HepG2 (cell line): ENCODE results near the gene MUL1. TPM values are rescaled to one million over a fixed set of nuclear protein-coding genes. Genes with fewer than 3 reads are reported as not detected.

Experiments
- EZH2 ChIP-seq: conservative IDR thresholded peaks from 2 replicates; pipeline ENCODE4 v1.6.1; 2012; ENCODE audit warnings: mild to moderate bottlenecking, low read depth, low read length, moderate library complexity
- HIVEP1 ChIP-seq: sonication (generic); formaldehyde crosslinking; IDR thresholded peaks from 2 replicates; pipeline ENCODE4 v1.4.0; 2020; ENCODE audit warnings: mild to moderate bottlenecking, missing genetic modification reagents
- KAT2B ChIP-seq: fragments of 150-350 bp; IDR thresholded peaks from 2 replicates; pipeline ENCODE4 v1.6.1; 2014; ENCODE audit warnings: low read depth, low read length, borderline replicate concordance
- PATZ1 ChIP-seq: sonication (generic); formaldehyde crosslinking; IDR thresholded peaks from 2 replicates; pipeline ENCODE4 v1.4.0; 2020; ENCODE audit warnings: missing genetic modification reagents
- POLR2AphosphoS2 ChIP-seq: IDR thresholded peaks from 2 replicates; pipeline ENCODE4 v1.6.1; 2011; ENCODE audit warnings: low read depth, low read length, improper control_type of control experiment
- PREB ChIP-seq: sonication (generic); formaldehyde crosslinking; IDR thresholded peaks from 2 replicates; pipeline ENCODE4 v1.4.0; 2020; ENCODE audit warnings: missing genetic modification reagents
- RELA ChIP-seq: sonication (generic); formaldehyde crosslinking; IDR thresholded peaks from 2 replicates; pipeline ENCODE4 v1.4.0; 2020; ENCODE audit warnings: missing genetic modification reagents
- THAP11 ChIP-seq: IDR thresholded peaks from 2 replicates; pipeline ENCODE4 v1.6.1; 2016; ENCODE audit warnings: missing biosample characterization, missing genetic modification reagents
- YY1 ChIP-seq: IDR thresholded peaks from 2 replicates; pipeline ENCODE4 v1.6.1; 2011; ENCODE audit warnings: low read length, low read depth, moderate library complexity, mild to moderate bottlenecking; ENCODE audit not compliant: insufficient read depth, insufficient replicate concordance
- ZHX1 ChIP-seq: sonication (generic); formaldehyde crosslinking; IDR thresholded peaks from 2 replicates; pipeline ENCODE4 v1.8.1; 2022; ENCODE audit warnings: low read depth, mild to moderate bottlenecking, missing genetic modification reagents
- ZNF282 ChIP-seq: fragments of 450-650 bp; IDR thresholded peaks from 2 replicates; pipeline ENCODE4 v1.6.1; 2018; ENCODE audit not compliant: partially characterized antibody
- ZNF569 ChIP-seq: sonication (generic); formaldehyde crosslinking; IDR thresholded peaks from 2 replicates; pipeline ENCODE4 v1.5.0; 2020; ENCODE audit warnings: mild to moderate bottlenecking, missing genetic modification reagents, moderate library complexity, borderline replicate concordance
- polyA plus RNA-seq, 8 experiments: library from polyadenylated mRNA; depleted of rRNA in 3 of 8; stranded (reverse) in 7 of 8; unstranded in 1 of 8; fragments of >200 nt; fragmentation: Illumina TruSeq in 4 of 8; extraction: Trizol in 4 of 8; gene quantifications; 2 replicates each; pipeline versions ENCODE4 v1.2.1 to v1.2.3, GENCODE V29; 2011 to 2016; ENCODE audit warnings: low read depth in 4 of 8, missing spikeins in 1 of 8, mixed read lengths in 1 of 8; ENCODE audit not compliant: insufficient read depth in 1 of 8
- total RNA-seq, 5 experiments: library from RNA; depleted of rRNA; stranded (reverse); fragments of >200 nt; fragmentation: Illumina TruSeq; extraction: Trizol; gene quantifications; 2 replicates each; pipeline ENCODE4 v1.2.3, GENCODE V29; 2016; ENCODE audit warnings: low read depth in 1 of 5
- TF ChIP-seq, protein P1 (sequence below): sonication (generic); formaldehyde crosslinking; IDR thresholded peaks from 2 replicates; pipeline ENCODE4 v1.4.0; 2020; ENCODE audit warnings: mild to moderate bottlenecking, missing genetic modification reagents, borderline replicate concordance
- TF ChIP-seq, protein P2 (sequence below): sonication (generic); formaldehyde crosslinking; IDR thresholded peaks from 2 replicates; pipeline ENCODE4 v1.8.0; 2022; ENCODE audit warnings: missing genetic modification reagents, mild to moderate bottlenecking, borderline replicate concordance
- TF ChIP-seq, protein P3 (sequence below): sonication (generic); formaldehyde crosslinking; IDR thresholded peaks from 2 replicates; pipeline ENCODE4 v1.4.0; 2020; ENCODE audit warnings: mild to moderate bottlenecking, missing genetic modification reagents

The MUL1 gene
- total and polyA plus RNA-seq, 2 of the 13 experiments (the other 11 are each of a cell fraction or from before 2014, with no cell fraction given), result 21.5 to 26.5 TPM

DNA sequence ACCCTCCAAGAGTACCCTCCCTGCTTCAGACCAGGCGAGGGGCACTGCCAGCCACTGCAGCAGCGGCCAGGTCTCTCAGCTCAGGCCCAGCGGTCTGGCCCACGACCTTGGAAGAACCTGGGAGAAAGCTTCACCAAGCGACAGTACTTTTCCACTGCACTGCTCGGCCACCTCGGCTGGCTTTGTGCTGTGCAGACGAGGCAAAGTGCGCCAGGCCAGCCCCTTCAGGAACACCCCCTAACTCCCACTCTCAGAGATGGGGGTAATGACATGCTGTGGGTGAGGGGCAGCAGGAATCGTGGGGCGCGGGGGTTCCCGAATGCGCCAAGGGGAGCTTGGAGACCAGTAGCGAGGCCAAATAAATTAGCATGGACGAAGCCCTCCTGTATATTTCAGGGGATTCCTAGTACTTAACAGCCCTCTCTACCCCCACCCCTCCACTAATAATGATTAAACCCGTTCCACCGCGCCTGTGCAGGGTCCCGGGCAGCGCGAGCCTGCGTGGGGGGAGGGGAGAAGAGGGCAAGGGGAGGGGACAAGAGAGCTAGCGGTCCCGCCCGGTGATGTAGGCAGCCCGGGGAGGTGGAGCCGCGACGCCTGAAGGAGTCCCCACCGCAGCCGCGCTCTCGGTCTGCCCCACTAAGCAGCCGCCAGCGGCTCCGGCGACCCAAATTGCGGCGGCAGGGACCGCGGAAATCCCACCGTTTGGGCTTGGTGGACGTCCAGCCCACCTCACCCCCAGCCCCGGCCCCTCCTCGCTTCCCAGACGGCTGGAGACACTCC, 44.2 kb upstream of the MUL1 start, which contains the start of gene FAM43B (continued):
- TF ChIP-seq ZHX1 (CRISPR knock-in tag) (peak; percentile 40; the same call in 1 of the 2 replicates), KAT2B (no peak), THAP11 (CRISPR knock-in tag) (peak; percentile 65; the same call in 1 of the 2 replicates), ZNF569 (CRISPR knock-in tag) (no peak), HIVEP1 (CRISPR knock-in tag) (peak; percentile 69), PREB (CRISPR knock-in tag) (no peak), ZNF282 (no peak), POLR2AphosphoS2 (no peak), EZH2 (no peak), PATZ1 (CRISPR knock-in tag) (peak; percentile 53), RELA (CRISPR knock-in tag) (no peak), YY1 (peak; percentile 45)
- TF ChIP-seq, protein P1, sequence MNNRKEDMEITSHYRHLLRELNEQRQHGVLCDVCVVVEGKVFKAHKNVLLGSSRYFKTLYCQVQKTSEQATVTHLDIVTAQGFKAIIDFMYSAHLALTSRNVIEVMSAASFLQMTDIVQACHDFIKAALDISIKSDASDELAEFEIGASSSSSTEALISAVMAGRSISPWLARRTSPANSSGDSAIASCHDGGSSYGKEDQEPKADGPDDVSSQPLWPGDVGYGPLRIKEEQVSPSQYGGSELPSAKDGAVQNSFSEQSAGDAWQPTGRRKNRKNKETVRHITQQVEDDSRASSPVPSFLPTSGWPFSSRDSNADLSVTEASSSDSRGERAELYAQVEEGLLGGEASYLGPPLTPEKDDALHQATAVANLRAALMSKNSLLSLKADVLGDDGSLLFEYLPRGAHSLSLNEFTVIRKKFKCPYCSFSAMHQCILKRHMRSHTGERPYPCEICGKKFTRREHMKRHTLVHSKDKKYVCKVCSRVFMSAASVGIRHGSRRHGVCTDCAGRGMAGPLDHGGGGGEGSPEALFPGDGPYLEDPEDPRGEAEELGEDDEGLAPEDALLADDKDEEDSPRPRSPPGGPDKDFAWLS (CRISPR knock-in tag), result no peak
- TF ChIP-seq, protein P2, sequence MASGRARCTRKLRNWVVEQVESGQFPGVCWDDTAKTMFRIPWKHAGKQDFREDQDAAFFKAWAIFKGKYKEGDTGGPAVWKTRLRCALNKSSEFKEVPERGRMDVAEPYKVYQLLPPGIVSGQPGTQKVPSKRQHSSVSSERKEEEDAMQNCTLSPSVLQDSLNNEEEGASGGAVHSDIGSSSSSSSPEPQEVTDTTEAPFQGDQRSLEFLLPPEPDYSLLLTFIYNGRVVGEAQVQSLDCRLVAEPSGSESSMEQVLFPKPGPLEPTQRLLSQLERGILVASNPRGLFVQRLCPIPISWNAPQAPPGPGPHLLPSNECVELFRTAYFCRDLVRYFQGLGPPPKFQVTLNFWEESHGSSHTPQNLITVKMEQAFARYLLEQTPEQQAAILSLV, result peak; percentile 70; the same call in 1 of the 2 replicates
- TF ChIP-seq, protein P3, sequence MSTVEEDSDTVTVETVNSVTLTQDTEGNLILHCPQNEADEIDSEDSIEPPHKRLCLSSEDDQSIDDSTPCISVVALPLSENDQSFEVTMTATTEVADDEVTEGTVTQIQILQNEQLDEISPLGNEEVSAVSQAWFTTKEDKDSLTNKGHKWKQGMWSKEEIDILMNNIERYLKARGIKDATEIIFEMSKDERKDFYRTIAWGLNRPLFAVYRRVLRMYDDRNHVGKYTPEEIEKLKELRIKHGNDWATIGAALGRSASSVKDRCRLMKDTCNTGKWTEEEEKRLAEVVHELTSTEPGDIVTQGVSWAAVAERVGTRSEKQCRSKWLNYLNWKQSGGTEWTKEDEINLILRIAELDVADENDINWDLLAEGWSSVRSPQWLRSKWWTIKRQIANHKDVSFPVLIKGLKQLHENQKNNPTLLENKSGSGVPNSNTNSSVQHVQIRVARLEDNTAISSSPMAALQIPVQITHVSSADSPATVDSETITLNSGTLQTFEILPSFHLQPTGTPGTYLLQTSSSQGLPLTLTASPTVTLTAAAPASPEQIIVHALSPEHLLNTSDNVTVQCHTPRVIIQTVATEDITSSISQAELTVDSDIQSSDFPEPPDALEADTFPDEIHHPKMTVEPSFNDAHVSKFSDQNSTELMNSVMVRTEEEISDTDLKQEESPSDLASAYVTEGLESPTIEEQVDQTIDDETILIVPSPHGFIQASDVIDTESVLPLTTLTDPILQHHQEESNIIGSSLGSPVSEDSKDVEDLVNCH (CRISPR knock-in tag), result no peak
